Liver (tissue), 9 donors: ENCODE data around the gene SRPX2. TPM values are rescaled to one million over a fixed set of nuclear protein-coding genes. Genes with fewer than 3 reads are reported as not detected.

Source experiments
- DNase-seq: peaks from one replicate; pipeline ENCODE4 v3.0.0-alpha.2; 2017; ENCODE audit warnings: low spot score
- H3K27ac ChIP-seq, 2 donors: one replicate each; pipeline ENCODE4 v1.7.0; 2013; ENCODE audit warnings: inconsistent platforms in 2 of 2, low read length in 2 of 2, control low read depth in 1 of 2, low read depth in 1 of 2, mild to moderate bottlenecking in 1 of 2
- H3K27me3 ChIP-seq, 4 donors: one replicate each; pipeline versions ENCODE4 v1.6.1 to v1.7.0; 2013; ENCODE audit warnings: low read length in 3 of 4, inconsistent platforms in 1 of 4, mild to moderate bottlenecking in 1 of 4, moderate library complexity in 1 of 4; ENCODE audit not compliant: control insufficient read depth in 4 of 4, insufficient read depth in 4 of 4
- H3K36me3 ChIP-seq, 4 donors: one replicate each; pipeline versions ENCODE4 v1.6.1 to v1.7.0; 2013; ENCODE audit warnings: low read length in 3 of 4, mild to moderate bottlenecking in 3 of 4, low read depth in 1 of 4, moderate library complexity in 1 of 4; ENCODE audit not compliant: control insufficient read depth in 4 of 4, insufficient read depth in 3 of 4
- H3K4me1 ChIP-seq, 4 donors: one replicate each; pipeline versions ENCODE4 v1.6.1 to v1.7.0; 2013; ENCODE audit warnings: low read length in 3 of 4, mild to moderate bottlenecking in 3 of 4, moderate library complexity in 1 of 4; ENCODE audit not compliant: control insufficient read depth in 4 of 4, insufficient read depth in 4 of 4
- H3K4me3 ChIP-seq, 3 donors: one replicate each; pipeline versions ENCODE4 v1.6.1 to v1.7.0; 2013; ENCODE audit warnings: low read length in 3 of 3, control low read depth in 1 of 3, low read depth in 1 of 3, mild to moderate bottlenecking in 1 of 3
- H3K9ac ChIP-seq, 2 donors: one replicate each; pipeline ENCODE4 v1.7.0; 2013; ENCODE audit warnings: low read length in 2 of 2, mild to moderate bottlenecking in 2 of 2, moderate library complexity in 2 of 2, control low read depth in 1 of 2, low read depth in 1 of 2
- H3K9me3 ChIP-seq, 4 donors: one replicate each; pipeline versions ENCODE4 v1.6.1 to v1.7.0; 2013; ENCODE audit warnings: low read length in 3 of 4; ENCODE audit not compliant: control insufficient read depth in 4 of 4
- ATF3 ChIP-seq: IDR thresholded peaks from 2 replicates; pipeline ENCODE4 v1.6.1; 2016; ENCODE audit warnings: antibody characterized with exemption
- CTCF ChIP-seq: fragments of 150-350 bp; IDR thresholded peaks from 2 replicates; pipeline ENCODE4 v1.5.1; 2017; ENCODE audit warnings: improper control_type of control experiment, low read depth, low read length; ENCODE audit not compliant: missing input control
- EGR1 ChIP-seq, 2 donors: IDR thresholded peaks; 2 replicates each; pipeline ENCODE4 v1.6.1; 2016 to 2018; ENCODE audit warnings: antibody characterized with exemption in 2 of 2, low read depth in 2 of 2
- FOXA1 ChIP-seq: IDR thresholded peaks from 2 replicates; pipeline ENCODE4 v1.6.1; 2016; ENCODE audit warnings: antibody characterized with exemption
- FOXA2 ChIP-seq: IDR thresholded peaks from 2 replicates; pipeline ENCODE4 v1.6.1; 2016; ENCODE audit warnings: antibody characterized with exemption
- GABPA ChIP-seq, 2 donors: IDR thresholded peaks in 1 of 2; conservative IDR thresholded peaks in 1 of 2; 2 replicates each; pipeline ENCODE4 v1.6.1; 2016; ENCODE audit warnings: antibody characterized with exemption in 2 of 2, mild to moderate bottlenecking in 1 of 2, moderate library complexity in 1 of 2
- HNF4A ChIP-seq, 2 donors: conservative IDR thresholded peaks; 2 replicates each; pipeline ENCODE4 v1.6.1; 2016; ENCODE audit warnings: antibody characterized with exemption in 2 of 2, mild to moderate bottlenecking in 2 of 2
- HNF4G ChIP-seq: IDR thresholded peaks from 2 replicates; pipeline ENCODE4 v1.6.1; 2016; ENCODE audit warnings: antibody characterized with exemption
- JUND ChIP-seq, 2 donors: IDR thresholded peaks; 2 replicates each; pipeline ENCODE4 v1.6.1; 2016; ENCODE audit warnings: antibody characterized with exemption in 2 of 2
- MAX ChIP-seq: IDR thresholded peaks from 2 replicates; pipeline ENCODE4 v1.6.1; 2016; ENCODE audit warnings: antibody characterized with exemption
- NR2F2 ChIP-seq: IDR thresholded peaks from 2 replicates; pipeline ENCODE4 v1.6.1; 2016; ENCODE audit warnings: antibody characterized with exemption
- RAD21 ChIP-seq, 2 donors: IDR thresholded peaks; 2 replicates each; pipeline ENCODE4 v1.6.1; 2016; ENCODE audit warnings: antibody characterized with exemption in 2 of 2, mild to moderate bottlenecking in 2 of 2
- REST ChIP-seq: IDR thresholded peaks from 2 replicates; pipeline ENCODE4 v1.6.1; 2016; ENCODE audit warnings: antibody characterized with exemption, mild to moderate bottlenecking
- RXRA ChIP-seq, 2 donors: IDR thresholded peaks; 2 replicates each; pipeline ENCODE4 v1.6.1; 2017 to 2018; ENCODE audit warnings: antibody characterized with exemption in 2 of 2, mild to moderate bottlenecking in 1 of 2
- SP1 ChIP-seq: IDR thresholded peaks from 2 replicates; pipeline ENCODE4 v1.6.1; 2018; ENCODE audit warnings: antibody characterized with exemption, mild to moderate bottlenecking
- YY1 ChIP-seq: IDR thresholded peaks from 2 replicates; pipeline ENCODE4 v1.6.1; 2016; ENCODE audit warnings: antibody characterized with exemption, mild to moderate bottlenecking
- ZBTB33 ChIP-seq: IDR thresholded peaks from 2 replicates; pipeline ENCODE4 v1.6.1; 2016; ENCODE audit warnings: antibody characterized with exemption
- WGBS: extraction: QIAGEN DNeasy Blood & Tissue Kit; methylation state at CpG from one replicate; pipeline ENCODE4 v1.1.7; 2013; 5-methylcytosine and 5-hydroxymethylcytosine counted together
- polyA plus RNA-seq, 2 donors: library from polyadenylated mRNA; stranded (reverse) in 1 of 2; unstranded in 1 of 2; fragments of 200-250 nt in 1 of 2; fragments of >200 nt in 1 of 2; fragmentation: Nextera tagmentation in 1 of 2; extraction: Ambion mirVana in 1 of 2; gene quantifications; one replicate each; pipeline versions ENCODE4 v1.2.1 to v1.2.3, GENCODE V29; 2013 to 2015
- total RNA-seq, 2 donors: library from RNA; depleted of rRNA; stranded (reverse); fragments of >200 nt; gene quantifications; one replicate each; pipeline ENCODE4 v1.2.3, GENCODE V29; 2014
- donor health status: healthy.
- donor health status: healthy.
- donor health status: healthy.
- donor health status: healthy.
- donor health status: healthy.

The SRPX2 gene
- total and polyA plus RNA-seq, 4 donors = 0.47 to 7.8 (median 4.7) TPM

GRCh38 chrX:100674705-100675104 lies 30.7 kb downstream of the SRPX2 start:
- H3K9ac ChIP-seq = no peak overlapping the region
- H3K27ac ChIP-seq = no peak overlapping the region
- WGBS = 63% methylated on average over 2 of the region's 2 CpGs
- H3K4me3 ChIP-seq = no peak overlapping the region
- no peaks in the 10 kb centered on the region for H3K4me1 ChIP-seq
- H3K36me3 ChIP-seq = peaks cover 0 to 3% (median 2%) of the 10 kb centered on the region in 4 donors
- DNase-seq = no peak
- no peaks in the 10 kb centered on the region for H3K9me3 ChIP-seq
- no peak for TF ChIP-seq CTCF
- TF ChIP-seq NR2F2 = no peak
- no peak for TF ChIP-seq ZBTB33
- no peak for TF ChIP-seq YY1
- no peak for TF ChIP-seq GABPA (IDR thresholded peaks at IDR 0.05 in 1 of 2, conservative IDR thresholded peaks at IDR 0.05 in 1 of 2)
- no peak for TF ChIP-seq FOXA2
- no peak for TF ChIP-seq ATF3
- no peak for TF ChIP-seq HNF4G
- TF ChIP-seq HNF4A (conservative IDR thresholded peaks at IDR 0.05) = no peak
- TF ChIP-seq RXRA (IDR thresholded peaks at IDR 0.05) = no peak
- TF ChIP-seq MAX = no peak
- TF ChIP-seq JUND (IDR thresholded peaks at IDR 0.05) = no peak
- no peak for TF ChIP-seq SP1
- no peak for TF ChIP-seq FOXA1
- no peak for TF ChIP-seq EGR1 (IDR thresholded peaks at IDR 0.05; ENCODE audit: low read depth in 2 of 2)
- no peak for TF ChIP-seq RAD21 (IDR thresholded peaks at IDR 0.05)
- no peak for TF ChIP-seq REST
- H3K27me3 ChIP-seq = peaks cover 0 to 2% (median 0%) of the 10 kb centered on the region in 4 donors
